Measurements from ENCODE around the gene LRRC61. TPM values are rescaled to one million over a fixed set of nuclear protein-coding genes. Genes with fewer than 3 reads are reported as not detected.

Gene LRRC61
- polyA plus RNA-seq, 1 experiment, result 0.17 TPM

- DNase-seq (ENCODE audit: low read depth, low spot score), result no peak
- no peak overlapping the region for H3K4me3 ChIP-seq (ENCODE audit: low read depth, low read length)
- H3K27me3 ChIP-seq (ENCODE audit: control insufficient read depth, insufficient read depth, low read length), result no peaks in the 10 kb centered on the region
- ChIA-PET POLR2A (no interaction called here), CTCF (interaction anchor here (1.2 kb wide), 1 partner anchor 26 kb away, joined by 3 read pairs; no protein-coding TSS in a partner anchor)
- no peaks in the 10 kb centered on the region; the same call in 1 of the 2 replicates for H3K9me3 ChIP-seq (ENCODE audit: control insufficient read depth, insufficient read depth, low read length)
- no peak for TF ChIP-seq CTCF (IDR thresholded peaks at IDR 0.05; ENCODE audit: low read depth, low read length)
- no peak overlapping the region for H3K27ac ChIP-seq (ENCODE audit: low read depth, low read length)
These were observed 38.9 kb downstream of the LRRC61 start for GRCh38 chr7:150361807-150362621.

- no peak for DNase-seq (ENCODE audit: low read depth, low spot score)
- ChIA-PET POLR2A (no interaction called here), CTCF (no interaction called here)
- Histone ChIP-seq H3K27ac (ENCODE audit: low read depth, low read length) (no peak overlapping the region), H3K4me3 (ENCODE audit: low read depth, low read length) (no peak overlapping the region), H3K9me3 (ENCODE audit: control insufficient read depth, insufficient read depth, low read length) (no peaks in the 10 kb centered on the region; the same call in 1 of the 2 replicates), H3K27me3 (ENCODE audit: control insufficient read depth, insufficient read depth, low read length) (no peaks in the 10 kb centered on the region)
- no peak for TF ChIP-seq CTCF (IDR thresholded peaks at IDR 0.05; ENCODE audit: low read depth, low read length)
These were observed 40.2 kb downstream of the LRRC61 start for GRCh38 chr7:150363370-150363769.

GRCh38 chr7:150363872-150364271 lies 40.7 kb downstream of the LRRC61 start:
- no peaks in the 10 kb centered on the region; the same call in 1 of the 2 replicates for H3K9me3 ChIP-seq (ENCODE audit: control insufficient read depth, insufficient read depth, low read length)
- no peaks in the 10 kb centered on the region for H3K27me3 ChIP-seq (ENCODE audit: control insufficient read depth, insufficient read depth, low read length)
- no peak for TF ChIP-seq CTCF (IDR thresholded peaks at IDR 0.05; ENCODE audit: low read depth, low read length)
- DNase-seq (ENCODE audit: low read depth, low spot score), result no peak
- ChIA-PET CTCF (interaction anchor here (0.5 kb wide), 1 partner anchor 23 kb away, joined by 4 read pairs; no protein-coding TSS in a partner anchor), POLR2A (no interaction called here)
- no peak overlapping the region for H3K4me3 ChIP-seq (ENCODE audit: low read depth, low read length)
- no peak overlapping the region for H3K27ac ChIP-seq (ENCODE audit: low read depth, low read length)

- Histone ChIP-seq H3K27ac (ENCODE audit: low read depth, low read length) (no peak overlapping the region), H3K4me3 (ENCODE audit: low read depth, low read length) (no peak overlapping the region), H3K27me3 (ENCODE audit: control insufficient read depth, insufficient read depth, low read length) (no peaks in the 10 kb centered on the region), H3K9me3 (ENCODE audit: control insufficient read depth, insufficient read depth, low read length) (no peaks in the 10 kb centered on the region)
- DNase-seq (ENCODE audit: low read depth, low spot score), result no peak
- no peak for TF ChIP-seq CTCF (IDR thresholded peaks at IDR 0.05; ENCODE audit: low read depth, low read length)
- CTCF ChIA-PET, result interaction anchor here (2.2 kb wide), 1 partner anchor 9 kb away, joined by 17 read pairs; no protein-coding TSS in a partner anchor
- POLR2A ChIA-PET, result no interaction called here
These were observed 42.0 kb downstream of the LRRC61 start for GRCh38 chr7:150365194-150365593.

- no peak for DNase-seq (ENCODE audit: low read depth, low spot score)
- no peak overlapping the region for H3K27ac ChIP-seq (ENCODE audit: low read depth, low read length)
- no peak for TF ChIP-seq CTCF (IDR thresholded peaks at IDR 0.05; ENCODE audit: low read depth, low read length)
- POLR2A ChIA-PET, result no interaction called here
- CTCF ChIA-PET, result interaction anchor here (2.2 kb wide), 1 partner anchor 10 kb away, joined by 17 read pairs; no protein-coding TSS in a partner anchor
- H3K27me3 ChIP-seq (ENCODE audit: control insufficient read depth, insufficient read depth, low read length), result no peaks in the 10 kb centered on the region
- H3K4me3 ChIP-seq (ENCODE audit: low read depth, low read length), result no peak overlapping the region
- no peaks in the 10 kb centered on the region for H3K9me3 ChIP-seq (ENCODE audit: control insufficient read depth, insufficient read depth, low read length)
These were observed 42.7 kb downstream of the LRRC61 start for GRCh38 chr7:150365673-150366398.
